Measurements from ENCODE around the gene TKT.

The TKT gene

GRCh38 chr3:53223541-53223966, 32.3 kb downstream of the TKT start:
- DNase-seq = no peak

GRCh38 chr3:53223025-53223424, 32.8 kb downstream of the TKT start:
- no peak for DNase-seq

- DNase-seq = no peak
Measured at GRCh38 chr3:53222183-53222901, 33.5 kb downstream of the TKT start.

GRCh38 chr3:53221827-53222182, 34.0 kb downstream of the TKT start:
- DNase-seq = no peak

GRCh38 chr3:53221345-53221744, 34.5 kb downstream of the TKT start:
- no peak for DNase-seq

- DNase-seq = peak; percentile 73
Measured at GRCh38 chr3:53219895-53220483, 35.8 kb downstream of the TKT start.

GRCh38 chr3:53218131-53218530, 37.7 kb downstream of the TKT start:
- DNase-seq = no peak

- no peak for DNase-seq
Measured at GRCh38 chr3:53217175-53217574, 38.6 kb downstream of the TKT start.

- DNase-seq = no peak
Measured at GRCh38 chr3:53216723-53217122, 39.1 kb downstream of the TKT start.

- no peak for DNase-seq
Measured at GRCh38 chr3:53215816-53216215, 40.0 kb downstream of the TKT start.

- no peak for DNase-seq
Measured at GRCh38 chr3:53213276-53213675, 42.5 kb downstream of the TKT start.

GRCh38 chr3:53211706-53212702, 43.8 kb downstream of the TKT start:
- no peak for DNase-seq

- no peak for DNase-seq
Measured at GRCh38 chr3:53202331-53203015, 53.3 kb downstream of the TKT start.

- DNase-seq = no peak
Measured at GRCh38 chr3:53200501-53201498, 55.0 kb downstream of the TKT start.

- no peak for DNase-seq
Measured at GRCh38 chr3:53199834-53200233, 56.0 kb downstream of the TKT start.

GRCh38 chr3:53198996-53199395, 56.8 kb downstream of the TKT start:
- DNase-seq = no peak

- no peak for DNase-seq
Measured at GRCh38 chr3:53198256-53198977, 57.4 kb downstream of the TKT start.

GRCh38 chr3:53196575-53197407, 59.0 kb downstream of the TKT start:
- peak; percentile 69 for DNase-seq

- peak; percentile 35 for DNase-seq
Measured at GRCh38 chr3:53195602-53196574, 59.9 kb downstream of the TKT start.

Data from CD4-positive, alpha-beta T cell treated with Interleukin-15 for 1 hour (primary cell).